Parathyroid adenoma (tissue), 2 donors: ENCODE measurements around the gene PLCB1.

Experiments used
- H2AFZ ChIP-seq: fragments of 300-600 bp; sonication (generic); one replicate; pipeline ENCODE4 v1.7.0; 2017; ENCODE audit warnings: antibody characterized with exemption, mild to moderate bottlenecking
- H3K27ac ChIP-seq: fragments of 300-600 bp; sonication (generic); one replicate; pipeline ENCODE4 v1.7.0; 2017
- H3K27me3 ChIP-seq: fragments of 300-600 bp; sonication (generic); one replicate; pipeline ENCODE4 v1.7.0; 2017; ENCODE audit warnings: low read length; ENCODE audit not compliant: control insufficient read depth, insufficient read depth
- H3K36me3 ChIP-seq: fragments of 300-600 bp; sonication (generic); one replicate; pipeline ENCODE4 v1.7.0; 2017; ENCODE audit warnings: low read length; ENCODE audit not compliant: control insufficient read depth, insufficient read depth
- H3K4me1 ChIP-seq: fragments of 300-600 bp; sonication (generic); one replicate; pipeline ENCODE4 v1.7.0; 2017; ENCODE audit warnings: control low read depth
- H3K4me2 ChIP-seq: fragments of 300-600 bp; sonication (generic); one replicate; pipeline ENCODE4 v1.7.0; 2017; ENCODE audit warnings: low read length
- H3K4me3 ChIP-seq: fragments of 300-600 bp; sonication (generic); one replicate; pipeline ENCODE4 v1.7.0; 2017; ENCODE audit warnings: low read depth, low read length
- H3K79me2 ChIP-seq: fragments of 300-600 bp; sonication (generic); one replicate; pipeline ENCODE4 v1.7.0; 2017; ENCODE audit warnings: control low read depth
- H3K9ac ChIP-seq: fragments of 300-600 bp; sonication (generic); one replicate; pipeline ENCODE4 v1.7.0; 2017; ENCODE audit warnings: mild to moderate bottlenecking
- H3K9me3 ChIP-seq: fragments of 300-600 bp; sonication (generic); one replicate; pipeline ENCODE4 v1.7.0; 2017; ENCODE audit warnings: low read length; ENCODE audit not compliant: control insufficient read depth
- TF ChIP-seq, protein P1 (sequence below): fragments of 300-600 bp; sonication (generic); IDR thresholded peaks from one replicate; pipeline ENCODE4 v1.7.0; 2017; ENCODE audit warnings: antibody characterized with exemption, mild to moderate bottlenecking
- donor health status: primary hyperparathyroidism.

Gene PLCB1

DNA sequence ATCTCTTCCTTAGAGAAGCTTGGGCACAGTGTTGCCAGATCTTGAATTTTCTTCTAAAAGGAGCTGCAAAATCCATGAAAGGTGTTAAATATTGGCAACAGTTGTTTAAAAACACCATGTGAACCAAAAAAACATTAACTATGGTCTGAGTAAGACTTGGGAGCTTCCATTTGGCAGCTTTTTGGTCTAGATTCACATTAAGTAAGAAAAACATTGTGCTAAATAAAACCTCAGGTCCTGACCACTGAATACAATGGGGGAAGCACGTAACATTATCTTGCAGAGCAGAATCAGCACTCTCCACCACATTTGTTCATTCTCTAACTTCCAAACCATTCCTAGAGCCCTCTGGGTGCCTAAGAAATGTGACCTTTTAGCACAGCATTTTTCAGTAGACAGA is 499.2 kb downstream of the PLCB1 start:
- Histone ChIP-seq H3K79me2 (no peaks in the 10 kb centered on the region), H3K4me2 (no peak overlapping the region), H3K9me3 (no peaks in the 10 kb centered on the region), H2AFZ (no peak overlapping the region), H3K9ac (no peak overlapping the region), H3K4me3 (no peak overlapping the region), H3K4me1 (peaks cover 3% of the 10 kb centered on the region), H3K27ac (no peak overlapping the region), H3K36me3 (no peaks in the 10 kb centered on the region), H3K27me3 (no peaks in the 10 kb centered on the region)
- TF ChIP-seq, protein P1, sequence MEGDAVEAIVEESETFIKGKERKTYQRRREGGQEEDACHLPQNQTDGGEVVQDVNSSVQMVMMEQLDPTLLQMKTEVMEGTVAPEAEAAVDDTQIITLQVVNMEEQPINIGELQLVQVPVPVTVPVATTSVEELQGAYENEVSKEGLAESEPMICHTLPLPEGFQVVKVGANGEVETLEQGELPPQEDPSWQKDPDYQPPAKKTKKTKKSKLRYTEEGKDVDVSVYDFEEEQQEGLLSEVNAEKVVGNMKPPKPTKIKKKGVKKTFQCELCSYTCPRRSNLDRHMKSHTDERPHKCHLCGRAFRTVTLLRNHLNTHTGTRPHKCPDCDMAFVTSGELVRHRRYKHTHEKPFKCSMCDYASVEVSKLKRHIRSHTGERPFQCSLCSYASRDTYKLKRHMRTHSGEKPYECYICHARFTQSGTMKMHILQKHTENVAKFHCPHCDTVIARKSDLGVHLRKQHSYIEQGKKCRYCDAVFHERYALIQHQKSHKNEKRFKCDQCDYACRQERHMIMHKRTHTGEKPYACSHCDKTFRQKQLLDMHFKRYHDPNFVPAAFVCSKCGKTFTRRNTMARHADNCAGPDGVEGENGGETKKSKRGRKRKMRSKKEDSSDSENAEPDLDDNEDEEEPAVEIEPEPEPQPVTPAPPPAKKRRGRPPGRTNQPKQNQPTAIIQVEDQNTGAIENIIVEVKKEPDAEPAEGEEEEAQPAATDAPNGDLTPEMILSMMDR: no peak

DNA sequence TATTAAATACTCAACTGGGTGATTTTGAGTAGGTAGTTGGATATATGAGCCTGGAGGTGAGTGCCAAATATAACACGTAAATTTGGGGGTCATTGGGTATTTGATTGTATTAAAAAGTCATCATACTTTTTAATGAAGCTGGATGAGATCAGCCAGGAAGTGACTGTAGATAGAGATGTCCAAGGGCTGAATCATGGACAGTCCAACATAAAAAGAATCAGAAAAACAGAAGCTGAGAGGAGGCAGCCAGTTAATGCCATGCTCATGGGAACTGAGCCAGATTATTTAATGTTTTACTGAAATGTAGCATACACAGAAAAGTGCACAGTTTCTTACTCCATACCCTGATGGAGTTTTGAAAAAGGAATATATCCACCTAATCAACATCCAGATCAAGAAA is 501.3 kb downstream of the PLCB1 start:
- no peaks in the 10 kb centered on the region for H3K27me3 ChIP-seq
- no peak overlapping the region for H3K4me3 ChIP-seq
- no peak overlapping the region for H3K4me2 ChIP-seq
- H3K4me1 ChIP-seq: peaks cover 3% of the 10 kb centered on the region
- no peaks in the 10 kb centered on the region for H3K79me2 ChIP-seq
- H3K9me3 ChIP-seq: no peaks in the 10 kb centered on the region
- no peak overlapping the region for H3K9ac ChIP-seq
- TF ChIP-seq, protein P1: no peak
- no peak overlapping the region for H3K27ac ChIP-seq
- no peaks in the 10 kb centered on the region for H3K36me3 ChIP-seq
- no peak overlapping the region for H2AFZ ChIP-seq

DNA sequence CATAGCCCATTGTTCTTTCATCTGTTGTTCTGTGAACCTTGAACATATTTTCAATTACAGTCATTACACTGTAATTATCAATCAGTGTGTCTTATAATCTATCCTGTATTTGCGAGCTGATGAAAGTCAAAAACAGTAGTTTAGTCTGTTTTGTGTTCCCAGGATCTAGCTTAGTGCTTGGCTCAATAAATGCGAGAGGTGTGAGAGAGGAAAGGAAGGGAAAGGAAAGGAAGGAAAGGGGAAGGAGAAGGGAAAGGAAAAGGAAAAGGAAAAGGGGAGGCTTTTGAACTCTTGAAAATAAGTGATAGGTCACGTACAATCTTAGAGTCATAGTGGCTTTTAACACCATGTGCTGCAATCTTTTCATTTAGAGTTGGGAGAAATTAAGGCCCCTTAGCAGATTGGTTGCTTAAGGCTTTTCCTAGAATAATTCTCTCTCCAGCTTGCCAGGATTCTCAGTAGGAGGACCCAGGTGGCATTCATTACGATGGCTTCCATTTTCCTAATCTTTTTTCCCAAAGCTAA is 503.0 kb downstream of the PLCB1 start:
- Histone ChIP-seq H3K4me3 (no peak overlapping the region), H2AFZ (no peak overlapping the region), H3K9me3 (no peaks in the 10 kb centered on the region), H3K27ac (no peak overlapping the region), H3K27me3 (no peaks in the 10 kb centered on the region), H3K36me3 (no peaks in the 10 kb centered on the region), H3K4me1 (peaks cover 3% of the 10 kb centered on the region), H3K79me2 (no peaks in the 10 kb centered on the region), H3K9ac (no peak overlapping the region), H3K4me2 (no peak overlapping the region)
- TF ChIP-seq, protein P1: no peak

DNA sequence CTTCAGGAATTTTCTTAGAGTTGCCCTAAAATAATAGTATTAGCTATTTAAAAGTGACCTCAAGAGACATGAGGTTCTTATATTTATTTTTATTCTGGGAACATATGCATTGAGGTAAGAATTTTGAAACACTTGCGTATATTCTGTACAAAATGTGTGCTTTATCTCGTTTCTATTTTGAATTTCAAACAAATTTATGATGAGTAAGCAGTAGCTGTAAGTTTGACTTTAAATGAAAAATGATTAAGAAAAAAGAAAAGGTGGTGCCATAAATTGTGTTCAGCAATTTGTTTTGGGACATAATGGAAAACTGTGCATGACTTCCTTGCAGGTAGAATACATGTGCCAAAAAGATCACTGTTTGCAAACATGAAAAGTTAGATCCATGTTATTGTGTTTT is 503.8 kb downstream of the PLCB1 start:
- H3K9ac ChIP-seq: no peak overlapping the region
- H3K79me2 ChIP-seq: no peaks in the 10 kb centered on the region
- H3K27me3 ChIP-seq: no peaks in the 10 kb centered on the region
- H3K9me3 ChIP-seq: no peaks in the 10 kb centered on the region
- no peaks in the 10 kb centered on the region for H3K36me3 ChIP-seq
- no peak overlapping the region for H3K4me3 ChIP-seq
- no peak overlapping the region for H3K27ac ChIP-seq
- H3K4me2 ChIP-seq: no peak overlapping the region
- no peak overlapping the region for H2AFZ ChIP-seq
- TF ChIP-seq, protein P1: no peak
- peaks cover 3% of the 10 kb centered on the region for H3K4me1 ChIP-seq

DNA sequence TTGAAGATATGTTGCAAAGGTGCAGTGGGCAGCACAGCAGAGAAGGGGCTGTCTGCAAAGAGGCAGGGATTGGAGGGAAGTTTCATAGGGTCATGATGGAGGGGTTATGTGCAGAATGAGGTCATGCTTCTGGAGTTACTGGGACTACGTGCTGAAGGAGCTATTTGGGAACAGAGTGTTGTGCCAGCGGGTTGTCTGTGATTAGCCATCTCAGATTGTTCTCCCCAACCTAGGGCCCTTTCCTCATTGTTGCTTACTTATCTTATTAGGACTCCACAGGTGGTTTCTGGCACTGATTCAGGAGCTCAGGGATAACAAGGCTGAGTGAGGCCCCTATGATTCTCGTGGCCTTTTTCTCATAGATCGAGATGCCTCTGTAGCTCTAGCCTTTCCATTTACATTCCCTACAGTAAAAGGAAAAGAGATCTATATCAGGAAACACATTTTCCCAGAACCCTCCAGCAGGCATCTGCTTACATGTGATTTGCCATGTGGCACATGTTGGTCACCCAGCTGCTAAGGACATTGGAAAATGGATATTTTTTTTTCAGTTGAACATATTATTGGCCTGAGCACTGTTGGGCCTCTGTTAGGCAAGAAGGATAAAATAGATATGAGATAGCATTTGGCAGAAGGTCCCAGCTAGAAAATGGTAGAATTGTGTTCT is 507.2 kb downstream of the PLCB1 start:
- Histone ChIP-seq H2AFZ (no peak overlapping the region), H3K36me3 (no peaks in the 10 kb centered on the region), H3K4me2 (no peak overlapping the region), H3K4me1 (peaks cover 3% of the 10 kb centered on the region), H3K9me3 (no peaks in the 10 kb centered on the region), H3K4me3 (no peak overlapping the region), H3K27me3 (no peaks in the 10 kb centered on the region), H3K9ac (no peak overlapping the region), H3K79me2 (no peaks in the 10 kb centered on the region), H3K27ac (no peak overlapping the region)
- TF ChIP-seq, protein P1: no peak
